ENCODE measurements around the gene SCAPER. TPM values are rescaled to one million over a fixed set of nuclear protein-coding genes. Genes with fewer than 3 reads are reported as not detected.
A peak's percentile ranks its signal among the peaks of the same experiment; 100 is the strongest.

SCAPER gene
- total RNA-seq, 3 donors from 2014 or later = 19.5 to 49.8 (median 28.5) TPM

DNA sequence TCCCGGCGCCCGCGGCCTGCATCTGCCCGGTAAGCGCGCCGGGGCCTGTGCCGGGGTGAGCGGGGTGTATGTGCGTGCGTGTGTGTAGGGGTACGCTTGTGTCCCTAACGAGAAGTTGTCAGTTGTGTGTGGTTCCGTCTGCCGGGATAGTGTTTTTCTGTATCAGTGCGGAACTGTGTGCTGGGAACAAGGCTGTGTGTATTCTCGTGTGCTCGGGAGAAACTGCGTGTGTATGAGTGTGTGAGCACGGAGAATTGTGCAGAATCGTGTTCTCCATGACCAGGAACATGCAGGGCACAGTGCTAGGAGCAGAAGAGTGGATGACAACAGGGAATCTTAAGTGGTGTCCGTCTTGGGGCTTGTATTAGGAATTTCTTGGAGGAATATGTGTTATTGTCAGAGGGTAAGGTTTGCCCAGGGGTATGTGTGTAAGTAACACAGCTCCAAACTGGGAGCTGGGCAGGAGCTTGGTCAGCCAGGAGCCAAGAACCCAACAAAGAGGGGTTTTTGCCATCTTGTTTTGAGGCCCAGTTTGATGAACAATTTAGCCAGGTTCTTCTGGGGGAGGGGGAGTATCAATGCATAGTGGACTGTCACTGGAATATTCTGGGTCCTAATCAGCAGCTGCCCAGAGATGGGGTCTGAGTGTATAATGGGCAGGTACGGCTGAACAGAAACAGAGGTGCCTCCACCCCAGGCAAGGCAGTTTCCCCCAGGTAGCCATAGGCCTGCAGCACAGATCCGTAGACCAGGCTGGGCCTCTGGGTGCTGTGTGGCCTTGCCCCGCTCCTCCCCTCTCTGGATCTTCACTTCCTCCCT is 566.4 kb downstream of the SCAPER start:
- no peak for DNase-seq (ENCODE audit: low spot score in 2 of 2)
- H3K36me3 ChIP-seq = no peaks in the 10 kb centered on the region
- intact Hi-C loops (cut with DNase I; ENCODE audit: low total_unique reads) = no loop called here
- no peak overlapping the region for H3K27ac ChIP-seq
- no peaks in the 10 kb centered on the region for H3K9me3 ChIP-seq
- peaks cover 12 to 15% of the 10 kb centered on the region in 2 donors for H3K4me1 ChIP-seq
- TF ChIP-seq POLR2AphosphoS5 (IDR thresholded peaks at IDR 0.05) (no peak), POLR2A (IDR thresholded peaks at IDR 0.05) (no peak)
- H3K27me3 ChIP-seq = peaks cover 28 to 100% of the 10 kb centered on the region in 2 donors
- peak overlapping the region in 1 of 3 donors; percentile 34 for H3K4me3 ChIP-seq

GRCh38 chr15:76337696-76338485 is 567.2 kb downstream of the SCAPER start:
- intact Hi-C loops (cut with DNase I; ENCODE audit: low total_unique reads) = no loop called here
- no peak overlapping the region for H3K27ac ChIP-seq
- H3K27me3 ChIP-seq = peaks cover 26 to 99% of the 10 kb centered on the region in 2 donors
- H3K4me3 ChIP-seq = peak overlapping the region in 1 of 3 donors; percentile 34
- DNase-seq (ENCODE audit: low spot score in 2 of 2) = no peak
- H3K4me1 ChIP-seq = peaks cover 12 to 15% of the 10 kb centered on the region in 2 donors
- TF ChIP-seq POLR2AphosphoS5 (IDR thresholded peaks at IDR 0.05) = no peak
- no peak for TF ChIP-seq POLR2A (IDR thresholded peaks at IDR 0.05)
- TF ChIP-seq, protein P1, sequence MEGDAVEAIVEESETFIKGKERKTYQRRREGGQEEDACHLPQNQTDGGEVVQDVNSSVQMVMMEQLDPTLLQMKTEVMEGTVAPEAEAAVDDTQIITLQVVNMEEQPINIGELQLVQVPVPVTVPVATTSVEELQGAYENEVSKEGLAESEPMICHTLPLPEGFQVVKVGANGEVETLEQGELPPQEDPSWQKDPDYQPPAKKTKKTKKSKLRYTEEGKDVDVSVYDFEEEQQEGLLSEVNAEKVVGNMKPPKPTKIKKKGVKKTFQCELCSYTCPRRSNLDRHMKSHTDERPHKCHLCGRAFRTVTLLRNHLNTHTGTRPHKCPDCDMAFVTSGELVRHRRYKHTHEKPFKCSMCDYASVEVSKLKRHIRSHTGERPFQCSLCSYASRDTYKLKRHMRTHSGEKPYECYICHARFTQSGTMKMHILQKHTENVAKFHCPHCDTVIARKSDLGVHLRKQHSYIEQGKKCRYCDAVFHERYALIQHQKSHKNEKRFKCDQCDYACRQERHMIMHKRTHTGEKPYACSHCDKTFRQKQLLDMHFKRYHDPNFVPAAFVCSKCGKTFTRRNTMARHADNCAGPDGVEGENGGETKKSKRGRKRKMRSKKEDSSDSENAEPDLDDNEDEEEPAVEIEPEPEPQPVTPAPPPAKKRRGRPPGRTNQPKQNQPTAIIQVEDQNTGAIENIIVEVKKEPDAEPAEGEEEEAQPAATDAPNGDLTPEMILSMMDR (IDR thresholded peaks at IDR 0.05) = no peak
- H3K9me3 ChIP-seq = no peaks in the 10 kb centered on the region
- no peaks in the 10 kb centered on the region for H3K36me3 ChIP-seq

DNA sequence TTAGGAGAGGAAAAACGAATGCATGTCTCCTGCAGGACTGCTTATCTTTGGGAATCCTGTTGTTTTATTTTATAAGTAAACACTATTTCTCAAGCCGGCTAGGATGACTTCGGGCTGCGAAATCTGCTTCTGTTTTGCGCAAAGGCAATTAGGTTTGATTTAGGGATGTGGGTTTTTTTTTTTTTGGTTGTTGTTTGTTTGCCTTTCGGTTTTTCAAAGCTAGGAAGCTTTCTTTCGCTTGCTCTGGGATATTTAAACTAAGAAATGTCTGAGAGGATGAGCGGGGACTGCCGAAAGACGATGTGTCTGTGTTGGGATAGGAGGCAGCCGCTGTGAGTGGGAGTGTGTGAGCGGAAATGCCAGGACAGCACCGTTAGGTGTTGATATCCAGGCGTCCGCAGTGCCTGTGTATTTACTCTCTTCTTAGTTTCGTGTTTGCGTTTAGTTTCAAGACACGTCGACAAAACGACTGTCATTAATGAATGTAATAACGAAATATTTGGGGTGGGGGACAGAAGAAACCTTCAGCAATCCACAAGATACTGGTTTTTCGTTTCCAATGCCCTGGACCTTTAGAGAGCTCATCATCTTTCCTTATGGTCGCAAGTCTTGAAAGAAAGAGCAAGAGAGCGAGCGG is 568.0 kb downstream of the SCAPER start:
- DNase-seq (ENCODE audit: low spot score in 2 of 2) = no peak
- Histone ChIP-seq H3K4me1 (peaks cover 8 to 12% of the 10 kb centered on the region in 2 donors), H3K36me3 (no peaks in the 10 kb centered on the region), H3K9me3 (no peaks in the 10 kb centered on the region), H3K27ac (no peak overlapping the region), H3K27me3 (peaks cover 19 to 92% of the 10 kb centered on the region in 2 donors), H3K4me3 (peak overlapping the region in 2 of 3 donors; percentile 4 to 53)
- intact Hi-C loops (cut with DNase I; ENCODE audit: low total_unique reads) = no loop called here
- TF ChIP-seq, protein P1 (IDR thresholded peaks at IDR 0.05) = no peak
- TF ChIP-seq POLR2AphosphoS5 (IDR thresholded peaks at IDR 0.05) (no peak), POLR2A (IDR thresholded peaks at IDR 0.05) (no peak)

- Histone ChIP-seq H3K27me3 (peaks cover 16 to 84% of the 10 kb centered on the region in 2 donors), H3K4me3 (peak within 1 kb of the TSS; percentile 2 to 53 (median 4)), H3K9me3 (no peaks in the 10 kb centered on the region), H3K36me3 (no peaks in the 10 kb centered on the region), H3K4me1 (peaks cover 5 to 12% of the 10 kb centered on the region in 2 donors), H3K27ac (no peak within 1 kb of the TSS)
- intact Hi-C loops (cut with DNase I; ENCODE audit: low total_unique reads) = no loop called here
- TF ChIP-seq POLR2A (IDR thresholded peaks at IDR 0.05) (no peak), POLR2AphosphoS5 (IDR thresholded peaks at IDR 0.05) (no peak)
- TF ChIP-seq, protein P1 (IDR thresholded peaks at IDR 0.05) = no peak
- no peak for DNase-seq (ENCODE audit: low spot score in 2 of 2)
Observed at GRCh38 chr15:76336254-76337058, 568.7 kb downstream of the SCAPER start, which contains the start of gene ISL2. ISL2 (plus strand) TSS chr15:76336773; CDS start chr15:76336884, 111 bp downstream.

Data from breast epithelium (tissue), 4 donors.